Neutrophil (primary cell): ENCODE results near the gene OR52M1.

Experiments used
- H3K27ac ChIP-seq: fragments of 200-600 bp; sonication (generic); 2 replicates; pipeline ENCODE4 v1.5.1; 2016; ENCODE audit warnings: mild to moderate bottlenecking, moderate library complexity
- H3K27me3 ChIP-seq: fragments of 200-600 bp; sonication (generic); 2 replicates; pipeline ENCODE4 v1.6.0; 2016; ENCODE audit warnings: mild to moderate bottlenecking
- H3K36me3 ChIP-seq: fragments of 200-600 bp; sonication (generic); 2 replicates; pipeline ENCODE4 v1.5.1; 2017
- H3K4me1 ChIP-seq, 2 experiments: fragments of 200-600 bp in 1 of 2; sonication (generic) in 1 of 2; 1 replicate in 1 of 2; 2 replicates in 1 of 2; pipeline versions ENCODE4 v1.5.1 to v1.6.1; 2013 to 2016; ENCODE audit warnings: low read depth in 1 of 2, low read length in 1 of 2, mild to moderate bottlenecking in 1 of 2, moderate library complexity in 1 of 2; ENCODE audit not compliant: control insufficient read depth in 1 of 2, insufficient read depth in 1 of 2
- H3K4me3 ChIP-seq, 2 experiments: fragments of 200-600 bp in 1 of 2; sonication (generic) in 1 of 2; 1 replicate in 1 of 2; 2 replicates in 1 of 2; pipeline ENCODE4 v1.5.1; 2013 to 2016; ENCODE audit warnings: low read depth in 1 of 2, low read length in 1 of 2, mild to moderate bottlenecking in 1 of 2, moderate library complexity in 1 of 2
- H3K9me3 ChIP-seq: fragments of 200-600 bp; sonication (generic); 2 replicates; pipeline ENCODE4 v1.5.1; 2016
- CTCF ChIP-seq: fragments of 200-600 bp; sonication (generic); IDR thresholded peaks from 2 replicates; pipeline ENCODE4 v1.5.1; 2016; ENCODE audit warnings: antibody characterized with exemption

OR52M1 gene

GRCh38 chr11:4544891-4545290, at the start of gene OR52M1:
Gene OR52M1, plus strand, starts transcription at chr11:4545191. Its CDS starts 0 bp downstream, at chr11:4545191.
- no peaks in the 10 kb centered on the region for H3K36me3 ChIP-seq
- no peaks in the 10 kb centered on the region for H3K4me1 ChIP-seq
- no peak within 1 kb of the TSS for H3K4me3 ChIP-seq
- H3K27me3 ChIP-seq, result peaks cover 23% of the 10 kb centered on the region
- H3K9me3 ChIP-seq, result no peaks in the 10 kb centered on the region
- H3K27ac ChIP-seq, result no peak within 1 kb of the TSS
- no peak for TF ChIP-seq CTCF

- no peak overlapping the region for H3K4me3 ChIP-seq
- H3K36me3 ChIP-seq, result no peaks in the 10 kb centered on the region
- peaks cover 4 to 7% of the 10 kb centered on the region in 2 experiments for H3K4me1 ChIP-seq
- H3K9me3 ChIP-seq, result no peaks in the 10 kb centered on the region
- peaks cover 26% of the 10 kb centered on the region for H3K27me3 ChIP-seq
- no peak overlapping the region for H3K27ac ChIP-seq
- TF ChIP-seq CTCF, result no peak
Observed at GRCh38 chr11:4495487-4495886, 49.5 kb upstream of the OR52M1 start.

- Histone ChIP-seq H3K9me3 (no peaks in the 10 kb centered on the region), H3K36me3 (no peaks in the 10 kb centered on the region), H3K4me1 (peaks cover 4 to 7% of the 10 kb centered on the region in 2 experiments), H3K27ac (no peak overlapping the region), H3K4me3 (no peak overlapping the region), H3K27me3 (peaks cover 26% of the 10 kb centered on the region)
- no peak for TF ChIP-seq CTCF
Observed at GRCh38 chr11:4495986-4496385, 49.0 kb upstream of the OR52M1 start.

GRCh38 chr11:4496557-4497248, 48.3 kb upstream of the OR52M1 start:
- no peaks in the 10 kb centered on the region for H3K9me3 ChIP-seq
- peaks cover 26% of the 10 kb centered on the region for H3K27me3 ChIP-seq
- H3K4me3 ChIP-seq, result no peak overlapping the region
- TF ChIP-seq CTCF, result no peak
- no peak overlapping the region for H3K27ac ChIP-seq
- H3K4me1 ChIP-seq, result peaks cover 4 to 7% of the 10 kb centered on the region in 2 experiments
- no peaks in the 10 kb centered on the region for H3K36me3 ChIP-seq

GRCh38 chr11:4508886-4509285, 36.1 kb upstream of the OR52M1 start:
- H3K27me3 ChIP-seq, result peaks cover 6% of the 10 kb centered on the region
- H3K4me3 ChIP-seq, result no peak overlapping the region
- H3K4me1 ChIP-seq, result no peaks in the 10 kb centered on the region
- H3K36me3 ChIP-seq, result no peaks in the 10 kb centered on the region
- no peaks in the 10 kb centered on the region for H3K9me3 ChIP-seq
- no peak for TF ChIP-seq CTCF
- H3K27ac ChIP-seq, result no peak overlapping the region
